Measurements from ENCODE around the gene SPNS3. TPM values are rescaled to one million over a fixed set of nuclear protein-coding genes. Genes with fewer than 3 reads are reported as not detected.

SPNS3 gene
- polyA plus RNA-seq, 1 of the 3 experiments (the other 2 are of a cell fraction) = 0.05 TPM

DNA sequence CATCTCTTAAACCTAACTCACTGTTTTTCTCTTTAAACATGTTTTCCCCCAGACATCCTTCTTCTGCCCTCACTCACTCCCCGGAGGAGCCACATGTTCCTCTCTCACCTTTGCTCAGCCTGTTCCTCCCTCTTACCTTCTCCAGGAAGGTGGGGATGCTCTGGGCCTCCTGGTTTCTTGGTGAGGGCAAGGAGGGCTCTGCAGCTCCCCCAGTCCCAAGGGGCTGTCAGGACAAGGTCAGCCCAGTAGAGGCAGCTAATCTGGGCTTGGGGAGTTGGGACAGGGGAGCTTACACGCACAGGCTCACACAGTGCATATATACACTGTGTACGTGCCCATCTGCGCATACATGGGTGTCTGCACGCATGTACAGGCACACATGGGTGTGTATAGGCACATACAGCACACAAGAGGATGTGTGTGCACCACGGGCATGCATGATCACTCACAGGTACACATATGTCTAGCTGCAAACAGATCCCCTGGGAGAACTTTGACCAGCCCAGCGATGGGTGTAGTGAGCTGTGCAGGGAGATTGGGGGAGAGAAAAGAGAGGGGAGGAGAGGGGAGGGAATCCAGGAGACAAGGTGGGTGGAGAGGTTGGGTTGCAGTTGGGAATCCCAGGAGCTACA, 28.6 kb upstream of the SPNS3 start (continued):
- TF ChIP-seq, protein P1, sequence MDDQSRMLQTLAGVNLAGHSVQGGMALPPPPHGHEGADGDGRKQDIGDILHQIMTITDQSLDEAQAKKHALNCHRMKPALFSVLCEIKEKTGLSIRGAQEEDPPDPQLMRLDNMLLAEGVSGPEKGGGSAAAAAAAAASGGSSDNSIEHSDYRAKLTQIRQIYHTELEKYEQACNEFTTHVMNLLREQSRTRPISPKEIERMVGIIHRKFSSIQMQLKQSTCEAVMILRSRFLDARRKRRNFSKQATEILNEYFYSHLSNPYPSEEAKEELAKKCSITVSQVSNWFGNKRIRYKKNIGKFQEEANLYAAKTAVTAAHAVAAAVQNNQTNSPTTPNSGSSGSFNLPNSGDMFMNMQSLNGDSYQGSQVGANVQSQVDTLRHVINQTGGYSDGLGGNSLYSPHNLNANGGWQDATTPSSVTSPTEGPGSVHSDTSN (IDR thresholded peaks at IDR 0.05) = no peak
- no peak for TF ChIP-seq MAX (IDR thresholded peaks at IDR 0.05; ENCODE audit: low read depth)

DNA sequence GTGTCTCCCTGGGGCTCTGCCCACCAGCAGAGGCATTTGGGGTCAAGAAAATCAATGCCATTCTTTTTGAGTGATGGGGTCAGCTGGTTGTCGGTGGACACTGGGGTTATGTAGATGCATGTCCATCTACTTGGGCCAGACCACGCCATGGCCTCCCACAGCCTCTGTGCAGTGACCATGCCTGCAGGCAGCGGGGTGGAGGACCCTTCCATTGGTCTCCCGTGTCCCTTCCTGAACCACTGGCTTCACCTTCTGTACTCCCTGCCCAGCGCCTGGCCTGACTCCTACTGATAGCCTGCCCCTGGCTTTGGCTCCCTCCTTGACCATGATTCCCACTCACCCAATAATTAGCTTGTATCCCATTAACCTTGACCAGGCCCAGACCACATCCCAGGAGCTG, 28.0 kb upstream of the SPNS3 start:
- Histone ChIP-seq H3K9me2 (no peaks in the 10 kb centered on the region), H3K9me3 (no peaks in the 10 kb centered on the region), H3K79me2 (ENCODE audit: insufficient read depth) (no peaks in the 10 kb centered on the region), H3K4me3 (ENCODE audit: low read depth in 2 of 2, low read length in 1 of 2) (no peak overlapping the region), H3K36me3 (replicated peaks in 1 of 2; ENCODE audit: control insufficient read depth in 1 of 2, insufficient read depth in 2 of 2, low read length in 1 of 2) (no peaks in the 10 kb centered on the region), H4K20me1 (ENCODE audit: insufficient read depth) (no peaks in the 10 kb centered on the region), H3K4me2 (no peak overlapping the region), H3K9ac (no peak overlapping the region), H3F3A (replicated peaks; ENCODE audit: insufficient read depth) (no peaks in the 10 kb centered on the region), H3K27ac (ENCODE audit: low read depth in 2 of 2, low read length in 1 of 2) (no peak overlapping the region), H3K4me1 (ENCODE audit: control insufficient read depth in 1 of 2, insufficient read depth in 2 of 2, low read depth in 1 of 2, low read length in 1 of 2) (no peaks in the 10 kb centered on the region), H3K27me3 (ENCODE audit: insufficient read depth) (no peaks in the 10 kb centered on the region), H2AFZ (ENCODE audit: low read depth) (no peak overlapping the region)
- ChIA-PET CTCF (interaction anchor here (1.4 to 2.0 kb wide), 3 partner anchors 8 to 205 kb away, joined by 3 to 6 read pairs (median 5); no protein-coding TSS in a partner anchor), POLR2A (no interaction called here)
- no peak for TF ChIP-seq RCOR1 (IDR thresholded peaks at IDR 0.05; ENCODE audit: low read length)
- TF ChIP-seq MEF2A (IDR thresholded peaks at IDR 0.05; ENCODE audit: borderline replicate concordance, low read depth) = no peak
- no peak for TF ChIP-seq TCF12 (IDR thresholded peaks at IDR 0.05)
- TF ChIP-seq RFX5 (IDR thresholded peaks at IDR 0.05; ENCODE audit: low read length) = no peak
- no peak for TF ChIP-seq SIN3A (IDR thresholded peaks at IDR 0.05; ENCODE audit: borderline replicate concordance, low read depth, low read length)
- no peak for TF ChIP-seq TAF1 (IDR thresholded peaks at IDR 0.05; ENCODE audit: borderline replicate concordance, low read depth, low read length)
- no peak for TF ChIP-seq YY1 (IDR thresholded peaks at IDR 0.05; ENCODE audit: low read depth)
- no peak for TF ChIP-seq USF2 (IDR thresholded peaks at IDR 0.05; ENCODE audit: borderline replicate concordance, low read depth, low read length)
- TF ChIP-seq FOXM1 (IDR thresholded peaks at IDR 0.05; ENCODE audit: low read depth) = no peak
- no peak for TF ChIP-seq MAX (IDR thresholded peaks at IDR 0.05; ENCODE audit: low read depth)
- TF ChIP-seq, protein P2, sequence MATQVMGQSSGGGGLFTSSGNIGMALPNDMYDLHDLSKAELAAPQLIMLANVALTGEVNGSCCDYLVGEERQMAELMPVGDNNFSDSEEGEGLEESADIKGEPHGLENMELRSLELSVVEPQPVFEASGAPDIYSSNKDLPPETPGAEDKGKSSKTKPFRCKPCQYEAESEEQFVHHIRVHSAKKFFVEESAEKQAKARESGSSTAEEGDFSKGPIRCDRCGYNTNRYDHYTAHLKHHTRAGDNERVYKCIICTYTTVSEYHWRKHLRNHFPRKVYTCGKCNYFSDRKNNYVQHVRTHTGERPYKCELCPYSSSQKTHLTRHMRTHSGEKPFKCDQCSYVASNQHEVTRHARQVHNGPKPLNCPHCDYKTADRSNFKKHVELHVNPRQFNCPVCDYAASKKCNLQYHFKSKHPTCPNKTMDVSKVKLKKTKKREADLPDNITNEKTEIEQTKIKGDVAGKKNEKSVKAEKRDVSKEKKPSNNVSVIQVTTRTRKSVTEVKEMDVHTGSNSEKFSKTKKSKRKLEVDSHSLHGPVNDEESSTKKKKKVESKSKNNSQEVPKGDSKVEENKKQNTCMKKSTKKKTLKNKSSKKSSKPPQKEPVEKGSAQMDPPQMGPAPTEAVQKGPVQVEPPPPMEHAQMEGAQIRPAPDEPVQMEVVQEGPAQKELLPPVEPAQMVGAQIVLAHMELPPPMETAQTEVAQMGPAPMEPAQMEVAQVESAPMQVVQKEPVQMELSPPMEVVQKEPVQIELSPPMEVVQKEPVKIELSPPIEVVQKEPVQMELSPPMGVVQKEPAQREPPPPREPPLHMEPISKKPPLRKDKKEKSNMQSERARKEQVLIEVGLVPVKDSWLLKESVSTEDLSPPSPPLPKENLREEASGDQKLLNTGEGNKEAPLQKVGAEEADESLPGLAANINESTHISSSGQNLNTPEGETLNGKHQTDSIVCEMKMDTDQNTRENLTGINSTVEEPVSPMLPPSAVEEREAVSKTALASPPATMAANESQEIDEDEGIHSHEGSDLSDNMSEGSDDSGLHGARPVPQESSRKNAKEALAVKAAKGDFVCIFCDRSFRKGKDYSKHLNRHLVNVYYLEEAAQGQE (IDR thresholded peaks at IDR 0.05; ENCODE audit: low read depth, low read length) = no peak
- no peak for TF ChIP-seq GATA2 (CRISPR knock-in tag; IDR thresholded peaks at IDR 0.05)
- no peak for TF ChIP-seq IRF3 (IDR thresholded peaks at IDR 0.05; ENCODE audit: low read depth, low read length)
- TF ChIP-seq RXRA (IDR thresholded peaks at IDR 0.05; ENCODE audit: borderline replicate concordance, low read depth) = no peak
- TF ChIP-seq CTCF (IDR thresholded peaks at IDR 0.05) = no peak
- TF ChIP-seq GABPA (IDR thresholded peaks at IDR 0.05; ENCODE audit: low read depth) = no peak
- TF ChIP-seq SMC3 (IDR thresholded peaks at IDR 0.05; ENCODE audit: low read depth, low read length) = no peak
- no peak for TF ChIP-seq ELF1 (IDR thresholded peaks at IDR 0.05)
- TF ChIP-seq, protein P1 (IDR thresholded peaks at IDR 0.05) = no peak
- TF ChIP-seq NFIC (IDR thresholded peaks at IDR 0.05; ENCODE audit: borderline replicate concordance) = no peak
- 82% methylated on average over 4 of the region's 5 CpGs for WGBS (ENCODE audit: low lambda C conversion rate)
- DNase-seq = no peak
